Right cardiac atrium (tissue), 5 donors: ENCODE results near the gene PGA4. TPM values are rescaled to one million over a fixed set of nuclear protein-coding genes. Genes with fewer than 3 reads are reported as not detected.
A peak's percentile ranks its signal among the peaks of the same experiment; 100 is the strongest.
"Not testable (repeated sequence)": the region's sequence is repeated elsewhere in the genome, so short reads cannot be mapped to it uniquely, and the experiment has no call there.

Experiments used
- ATAC-seq, 2 donors: fragments of 200-7000 bp; cut with Tn5 transposase; one replicate each; pipeline versions ENCODE4 v1.8.0 to v1.9.1; 2020; ENCODE audit warnings: moderate library complexity in 2 of 2, mild to moderate bottlenecking in 1 of 2
- DNase-seq, 3 donors: peaks; one replicate each; pipeline ENCODE4 v3.0.0-alpha.2; 2020
- H3K27ac ChIP-seq: one replicate; pipeline ENCODE4 v1.5.1; 2013; ENCODE audit warnings: mild to moderate bottlenecking, low read length, control low read depth, moderate library complexity
- H3K27me3 ChIP-seq: one replicate; pipeline ENCODE4 v1.6.1; 2013; ENCODE audit not compliant: control insufficient read depth, insufficient read depth
- H3K4me1 ChIP-seq: one replicate; pipeline ENCODE4 v1.6.1; 2013; ENCODE audit warnings: low read length; ENCODE audit not compliant: control insufficient read depth, insufficient read depth
- H3K4me3 ChIP-seq: one replicate; pipeline ENCODE4 v1.5.1; 2013; ENCODE audit warnings: low read length, control low read depth
- H3K9me3 ChIP-seq: one replicate; pipeline ENCODE4 v1.6.1; 2013; ENCODE audit warnings: low read length; ENCODE audit not compliant: control insufficient read depth
- WGBS: extraction: QIAGEN DNeasy Blood & Tissue Kit; methylation state at CpG from one replicate; pipeline ENCODE4 v1.1.7; 2013; 5-methylcytosine and 5-hydroxymethylcytosine counted together
- intact Hi-C, 4 donors: fragments of 100-400 bp; cut with DNase I; formaldehyde crosslinking; loops; one replicate each; pipeline versions ENCODE4 v1.11.0 to v1.14.0; 2022 to 2023
- long read RNA-seq, 4 donors: library from polyadenylated mRNA; unstranded; transcript quantifications; one replicate each; pipeline ENCODE4 v2.0.0, GENCODE V29; 2020 to 2021
- polyA plus RNA-seq: library from polyadenylated mRNA; stranded (reverse); fragments of 200-250 nt; gene quantifications from one replicate; pipeline ENCODE4 v1.2.3, GENCODE V29; 2013
- total RNA-seq, 4 donors: library from RNA; stranded (reverse); fragmentation: NEBNext Ultra II Directional; extraction: Animal tissue kit (Norgen Biotek cat#: 25700); gene quantifications; one replicate each; pipeline ENCODE4 v1.2.1, GENCODE V29; 2021
- donor health status: healthy with polysubstance abuse.
- donor health status: DM: no; HTN: yes; CAD: no.
- donor health status: DM: no; HTN: no; CAD: no.
- donor health status: DM: no; HTN: yes; CAD: no; lungs with severe emphysema.
- donor health status: DM: yes; HTN: yes; CAD: no.

The PGA4 gene
- total RNA-seq = 1 to 10 TPM in 2 of 4 donors, under 1 TPM in 2; 0.71 to 7.4 (median 2.8) TPM
- 4.1 TPM for polyA plus RNA-seq
- long read RNA-seq, donor 1, partial matches to known transcripts = 1 of 2 reads
- long read RNA-seq, donor 1, other reads (novel, unspliced or antisense) = 0 of 2 reads
- long read RNA-seq, donor 2 = 0 reads
- long read RNA-seq, donor 3 = 0 reads
- long read RNA-seq, donor 4, partial matches to known transcripts = 0 of 1 reads
- long read RNA-seq, donor 4, other reads (novel, unspliced or antisense) = 1 of 1 reads

- intact Hi-C loops, H3K27ac ChIP-seq, DNase-seq, H3K9me3 ChIP-seq, ATAC-seq, H3K4me3 ChIP-seq, H3K27me3 ChIP-seq, H3K4me1 ChIP-seq: not testable (repeated sequence)
- WGBS = no CpG with 5 or more reads among the region's 8 CpGs
Measured at GRCh38 chr11:61222047-61222446, at the start of gene PGA4. PGA4 (plus strand) TSS chr11:61222347; CDS start chr11:61222401, 54 bp downstream.

- ATAC-seq (no peak), DNase-seq (no peak)
- no peaks in the 10 kb centered on the region for H3K9me3 ChIP-seq
- no peaks in the 10 kb centered on the region for H3K4me1 ChIP-seq
- no peaks in the 10 kb centered on the region for H3K27me3 ChIP-seq
- H3K4me3 ChIP-seq = no peak overlapping the region
- no peak overlapping the region for H3K27ac ChIP-seq
- intact Hi-C loops = no loop called here
- 61% methylated on average over 5 of the region's 5 CpGs for WGBS
Measured at GRCh38 chr11:61172356-61172755, 49.8 kb upstream of the PGA4 start.

- 91% methylated on average over 3 of the region's 3 CpGs for WGBS
Measured at GRCh38 chr11:61172888-61173287, 49.3 kb upstream of the PGA4 start.

GRCh38 chr11:61173456-61173855 lies 48.7 kb upstream of the PGA4 start:
- Histone ChIP-seq H3K4me3 (no peak overlapping the region), H3K9me3 (no peaks in the 10 kb centered on the region), H3K27ac (no peak overlapping the region), H3K4me1 (no peaks in the 10 kb centered on the region), H3K27me3 (no peaks in the 10 kb centered on the region)
- WGBS = 69% methylated on average over 4 of the region's 4 CpGs
- peak in 1 of 2 donors; percentile 31 for ATAC-seq
- intact Hi-C loops = no loop called here
- no peak for DNase-seq

More at GRCh38 chr11:61172888-61173287, 49.3 kb upstream of the PGA4 start:
- ATAC-seq (no peak), DNase-seq (no peak)
- H3K4me1 ChIP-seq = no peaks in the 10 kb centered on the region
- H3K9me3 ChIP-seq = no peaks in the 10 kb centered on the region
- intact Hi-C loops = no loop called here
- H3K27ac ChIP-seq = no peak overlapping the region
- no peaks in the 10 kb centered on the region for H3K27me3 ChIP-seq
- no peak overlapping the region for H3K4me3 ChIP-seq

GRCh38 chr11:61174273-61174672 lies 47.9 kb upstream of the PGA4 start:
- no peaks in the 10 kb centered on the region for H3K9me3 ChIP-seq
- intact Hi-C loops = no loop called here
- ATAC-seq = peak in 1 of 2 donors; percentile 26
- no peak overlapping the region for H3K4me3 ChIP-seq
- no peaks in the 10 kb centered on the region for H3K27me3 ChIP-seq
- no peak overlapping the region for H3K27ac ChIP-seq
- 56% methylated on average over 6 of the region's 6 CpGs for WGBS
- DNase-seq = no peak
- no peaks in the 10 kb centered on the region for H3K4me1 ChIP-seq

- no peak overlapping the region for H3K27ac ChIP-seq
- H3K9me3 ChIP-seq = no peaks in the 10 kb centered on the region
- no peak overlapping the region for H3K4me3 ChIP-seq
- no peaks in the 10 kb centered on the region for H3K27me3 ChIP-seq
- 75% methylated on average over 6 of the region's 6 CpGs for WGBS
- ATAC-seq = no peak
- H3K4me1 ChIP-seq = no peaks in the 10 kb centered on the region
- intact Hi-C loops = no loop called here
- DNase-seq = no peak
Measured at GRCh38 chr11:61174949-61175348, 47.2 kb upstream of the PGA4 start.

GRCh38 chr11:61176446-61176845 lies 45.7 kb upstream of the PGA4 start:
- Histone ChIP-seq H3K4me1 (no peaks in the 10 kb centered on the region), H3K4me3 (no peak overlapping the region), H3K9me3 (no peaks in the 10 kb centered on the region), H3K27me3 (no peaks in the 10 kb centered on the region), H3K27ac (no peak overlapping the region)
- WGBS = 52% methylated on average over 6 of the region's 6 CpGs
- intact Hi-C loops = no loop called here
- DNase-seq (no peak), ATAC-seq (no peak)

GRCh38 chr11:61180205-61180604 lies 41.9 kb upstream of the PGA4 start:
- not testable (repeated sequence) for DNase-seq, H3K9me3 ChIP-seq, H3K27ac ChIP-seq, H3K4me1 ChIP-seq, H3K27me3 ChIP-seq, ATAC-seq, H3K4me3 ChIP-seq
- 92% methylated on average over 6 of the region's 6 CpGs for WGBS
- intact Hi-C loops = loop anchor here in 1 of 4 donors (10.0 kb wide), 1 partner anchor 345 kb away; no protein-coding TSS in a partner anchor

GRCh38 chr11:61181489-61181888 lies 40.7 kb upstream of the PGA4 start:
- H3K9me3 ChIP-seq = no peaks in the 10 kb centered on the region
- WGBS = 97% methylated on average over 4 of the region's 4 CpGs
- intact Hi-C loops = loop anchor here in 1 of 4 donors (10.0 kb wide), 1 partner anchor 347 kb away; no protein-coding TSS in a partner anchor

GRCh38 chr11:61183645-61184044 lies 38.5 kb upstream of the PGA4 start:
- DNase-seq (no peak), ATAC-seq (no peak)
- intact Hi-C loops = loop anchor here in 1 of 4 donors (10.0 kb wide), 1 partner anchor 349 kb away; no protein-coding TSS in a partner anchor
- 78% methylated on average over 4 of the region's 4 CpGs for WGBS
- Histone ChIP-seq H3K4me3 (no peak overlapping the region), H3K4me1 (no peaks in the 10 kb centered on the region), H3K9me3 (no peaks in the 10 kb centered on the region), H3K27me3 (no peaks in the 10 kb centered on the region), H3K27ac (no peak overlapping the region)

More at GRCh38 chr11:61181489-61181888, 40.7 kb upstream of the PGA4 start:
- DNase-seq = no peak
- Histone ChIP-seq H3K4me1 (no peaks in the 10 kb centered on the region), H3K27me3 (no peaks in the 10 kb centered on the region), H3K4me3 (no peak overlapping the region), H3K27ac (no peak overlapping the region)
- no peak for ATAC-seq

GRCh38 chr11:61186504-61186903 lies 35.6 kb upstream of the PGA4 start:
- ATAC-seq = no peak
- 83% methylated on average over 8 of the region's 8 CpGs for WGBS
- Histone ChIP-seq H3K27me3 (no peaks in the 10 kb centered on the region), H3K4me1 (no peaks in the 10 kb centered on the region), H3K9me3 (no peaks in the 10 kb centered on the region), H3K27ac (no peak overlapping the region), H3K4me3 (no peak overlapping the region)
- intact Hi-C loops = loop anchor here in 3 of 4 donors (5.0 to 10.0 kb wide), 2 partner anchors 352 to 354 kb away; no protein-coding TSS in a partner anchor
- no peak for DNase-seq
